Midbrain (tissue), 1 donor: ENCODE measurements around the gene SLC9A7.

ENCODE experiments used
- DNase-seq: peaks from one replicate; lab custom pipeline; 2025; lab: John Stamatoyannopoulos, UW

SLC9A7 gene

DNA sequence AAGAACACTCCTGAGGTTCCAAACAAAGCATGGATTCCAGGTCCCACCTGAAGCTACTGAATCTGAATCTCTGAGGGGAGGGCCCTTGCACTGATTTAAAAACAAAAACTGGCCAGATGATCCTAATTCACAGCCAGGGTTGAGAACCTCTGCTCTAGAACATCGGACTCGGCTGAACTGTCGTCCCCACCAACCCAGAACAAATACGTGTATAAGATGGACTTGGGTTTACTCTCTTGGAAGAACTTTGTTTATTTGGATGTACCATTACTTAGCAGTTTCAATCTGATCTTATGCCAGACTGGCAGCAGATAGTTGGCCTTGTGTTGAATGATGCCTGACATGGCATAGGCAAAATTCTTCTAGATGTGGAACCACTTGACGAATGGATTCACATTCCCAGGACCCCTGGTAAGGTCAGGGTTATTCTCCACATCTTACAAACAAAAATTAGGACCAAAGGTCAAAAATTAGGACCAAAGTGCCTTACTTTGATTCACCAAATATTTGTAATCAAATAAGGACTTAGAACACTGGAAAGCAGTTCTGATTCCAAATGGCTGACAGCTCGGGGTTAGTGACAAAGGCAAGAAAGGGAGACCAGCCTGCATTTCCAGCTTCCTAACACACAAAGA lies 156.3 kb downstream of the SLC9A7 start:
- DNase-seq: no peak

- no peak for DNase-seq
These were observed 157.6 kb downstream of the SLC9A7 start for GRCh38 chrX:46601283-46601682.

DNA sequence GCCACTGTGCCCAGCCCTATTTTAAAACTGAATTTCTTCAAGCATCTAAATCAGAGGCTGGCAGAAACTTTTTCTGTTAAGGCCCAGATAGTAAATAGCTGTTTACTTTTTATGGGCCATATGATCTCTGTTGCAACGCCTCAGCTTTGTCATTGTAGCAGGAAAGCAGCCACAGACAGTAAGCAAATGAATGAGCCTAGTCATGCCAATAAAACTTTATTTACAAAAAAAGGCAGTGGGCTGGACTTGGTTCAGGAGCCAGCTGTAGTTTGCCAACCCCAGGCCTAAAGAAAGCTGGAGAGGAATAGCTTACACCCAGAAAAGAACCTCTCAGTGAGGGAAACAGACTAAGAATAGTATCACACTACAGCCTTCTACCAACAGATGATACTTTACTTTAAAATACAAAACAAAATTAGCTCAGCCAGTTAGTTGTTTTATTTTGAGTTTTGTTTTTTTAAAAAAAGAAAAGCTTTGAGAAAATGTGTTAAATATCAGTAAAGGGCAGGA lies 159.8 kb downstream of the SLC9A7 start:
- DNase-seq: no peak

DNA sequence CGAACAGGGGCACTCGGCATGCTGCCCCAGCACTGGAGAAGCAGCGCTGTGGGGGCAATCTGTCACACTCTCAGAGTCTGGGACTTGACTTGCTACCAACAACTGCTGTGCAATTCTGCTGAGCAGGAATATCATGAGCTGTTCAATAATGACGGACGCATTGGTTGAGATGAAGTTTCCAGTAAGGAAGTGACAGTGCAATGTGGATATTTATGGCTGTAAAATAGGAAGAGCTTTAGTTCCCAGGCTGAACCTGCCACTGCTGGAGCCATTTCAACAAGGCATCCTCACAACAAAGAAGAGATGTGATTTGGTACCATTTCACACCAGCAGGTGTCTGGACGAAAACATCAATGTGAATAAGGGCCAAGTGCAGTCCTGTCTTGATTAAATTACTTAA lies 161.1 kb downstream of the SLC9A7 start:
- no peak for DNase-seq

- no peak for DNase-seq
These were observed 161.7 kb downstream of the SLC9A7 start for GRCh38 chrX:46597208-46597607.

GRCh38 chrX:46595084-46595483 lies 163.8 kb downstream of the SLC9A7 start:
- DNase-seq: no peak

DNA sequence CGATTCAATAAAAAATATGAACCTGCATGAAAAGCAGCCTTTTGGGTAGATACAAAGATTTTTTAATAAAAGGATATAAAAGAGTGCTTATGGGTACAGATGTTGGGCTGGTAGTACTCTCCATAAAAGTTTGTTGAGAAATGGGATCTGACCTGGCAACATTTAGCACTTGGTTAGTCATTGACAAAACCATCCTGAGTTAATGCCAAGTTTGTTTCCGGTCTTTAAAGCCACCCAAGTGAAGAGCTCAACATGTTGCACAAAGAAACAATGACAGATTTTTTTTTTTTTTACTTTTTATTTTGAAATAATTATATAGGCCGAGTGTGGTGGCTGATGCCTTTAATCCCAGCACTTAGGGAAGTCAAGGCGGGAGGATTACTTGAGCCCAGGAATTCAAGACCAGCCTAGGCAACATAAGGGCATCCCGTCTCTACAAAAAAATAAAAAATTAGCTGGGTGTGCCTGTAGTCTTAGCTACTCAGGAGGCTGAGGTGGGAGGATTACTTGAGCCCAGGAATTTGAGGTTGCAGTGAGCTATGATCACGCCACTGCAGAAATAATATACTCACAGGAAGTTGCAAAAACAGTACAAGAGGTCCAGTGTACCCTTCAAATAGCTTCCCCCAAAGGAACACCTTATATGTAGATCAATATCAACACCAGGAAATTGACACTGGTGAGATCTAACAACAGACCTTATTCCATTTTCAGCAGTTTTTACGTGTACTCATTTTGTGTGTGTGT lies 168.8 kb downstream of the SLC9A7 start:
- DNase-seq: no peak

GRCh38 chrX:46588263-46588662 lies 170.7 kb downstream of the SLC9A7 start:
- peak; percentile 19 for DNase-seq

DNA sequence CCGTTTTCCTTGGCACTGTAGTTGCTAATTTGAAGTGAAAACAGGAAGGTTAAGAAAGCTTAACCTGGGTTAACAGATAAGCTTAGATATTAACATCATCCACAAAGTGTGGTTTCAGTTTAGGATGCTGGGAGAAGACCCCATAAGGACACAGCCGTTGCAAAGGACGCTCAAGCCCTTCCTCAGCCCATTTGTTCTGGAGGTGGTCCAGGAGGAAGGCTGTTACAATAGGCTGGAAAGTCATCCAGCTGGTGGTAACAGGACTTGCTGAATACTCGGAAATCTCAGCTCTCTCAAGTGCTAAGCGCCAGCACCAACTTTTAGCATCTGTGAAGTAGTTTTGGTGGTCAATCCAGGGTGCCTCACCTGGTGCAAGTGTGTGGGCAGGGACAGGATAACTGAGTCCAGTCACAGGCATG lies 171.2 kb downstream of the SLC9A7 start:
- no peak for DNase-seq

DNA sequence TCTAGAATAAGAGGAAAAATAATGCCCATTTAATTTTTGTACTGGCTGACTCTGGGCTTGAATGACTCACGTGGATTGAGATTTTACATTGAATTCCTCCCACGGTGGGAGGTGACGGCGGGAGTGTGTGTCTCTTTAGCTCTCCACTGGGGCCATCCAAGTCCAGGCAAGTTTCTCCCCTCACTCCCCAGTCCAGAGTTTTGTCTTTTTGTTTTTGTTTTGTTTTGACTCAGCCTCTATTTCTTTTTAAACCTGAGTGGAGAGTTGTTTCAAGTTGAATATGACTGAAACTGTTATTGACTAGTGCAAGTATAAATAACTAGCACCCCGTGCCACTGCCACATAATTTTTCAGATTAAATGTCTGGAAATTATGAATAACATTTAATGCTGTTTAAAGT lies 171.8 kb downstream of the SLC9A7 start:
- DNase-seq: no peak

- no peak for DNase-seq
These were observed 174.2 kb downstream of the SLC9A7 start for GRCh38 chrX:46584736-46585135.

DNA sequence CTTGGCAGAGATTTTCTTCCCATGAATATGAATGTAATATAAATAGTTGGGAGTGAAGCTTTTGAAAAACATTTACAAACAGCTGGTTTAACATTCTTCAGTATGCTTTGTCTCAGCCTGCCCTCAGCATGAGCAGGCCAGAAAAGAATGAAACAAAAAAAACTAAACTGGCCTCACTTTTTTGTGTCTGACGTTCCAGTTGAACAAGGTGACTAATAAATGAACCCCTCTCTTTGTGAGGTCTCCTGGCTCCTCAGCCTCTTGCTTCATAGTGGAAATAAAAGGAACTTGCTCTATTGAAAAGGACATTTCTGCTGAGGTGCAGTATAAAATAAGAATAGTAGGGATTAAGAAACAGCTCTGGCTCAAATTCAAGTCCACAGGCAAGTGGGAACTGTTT lies 176.0 kb downstream of the SLC9A7 start:
- peak; percentile 31 for DNase-seq

- DNase-seq: no peak
These were observed 176.6 kb downstream of the SLC9A7 start for GRCh38 chrX:46582325-46582724.

GRCh38 chrX:46580613-46581012 lies 178.3 kb downstream of the SLC9A7 start:
- DNase-seq: no peak

- no peak for DNase-seq
These were observed 179.7 kb downstream of the SLC9A7 start for GRCh38 chrX:46579250-46579649.

- no peak for DNase-seq
These were observed 181.5 kb downstream of the SLC9A7 start for GRCh38 chrX:46577221-46578005.

- no peak for DNase-seq
These were observed 182.5 kb downstream of the SLC9A7 start for GRCh38 chrX:46576458-46576857.

GRCh38 chrX:46575991-46576392 lies 182.9 kb downstream of the SLC9A7 start:
- DNase-seq: peak; percentile 12

GRCh38 chrX:46575586-46575985 lies 183.3 kb downstream of the SLC9A7 start:
- no peak for DNase-seq

GRCh38 chrX:46574774-46575381 lies 184.0 kb downstream of the SLC9A7 start:
- DNase-seq: no peak

- DNase-seq: no peak
These were observed 184.8 kb downstream of the SLC9A7 start for GRCh38 chrX:46573892-46574773.
